ENCODE data around the gene PCARE.

PCARE gene

DNA sequence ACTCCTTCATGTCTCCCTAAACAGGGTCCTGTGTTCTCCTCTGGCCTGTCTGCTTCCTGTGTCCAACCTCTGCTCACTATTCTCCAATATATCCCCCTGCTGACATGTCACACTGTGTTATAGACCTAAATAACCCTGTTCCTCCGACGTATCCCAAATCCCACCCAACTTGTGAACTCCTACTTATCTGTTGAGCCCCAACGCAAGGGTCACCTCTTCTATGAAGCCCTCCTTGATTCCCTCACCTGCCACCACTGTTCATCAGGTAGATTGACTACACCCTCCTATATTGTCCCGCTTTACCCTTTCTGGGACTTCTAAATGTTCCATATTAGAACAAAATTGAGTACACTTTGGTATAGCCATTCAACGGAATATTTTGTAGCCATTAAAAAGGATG is 42.1 kb downstream of the PCARE start:
- no peak for DNase-seq

DNA sequence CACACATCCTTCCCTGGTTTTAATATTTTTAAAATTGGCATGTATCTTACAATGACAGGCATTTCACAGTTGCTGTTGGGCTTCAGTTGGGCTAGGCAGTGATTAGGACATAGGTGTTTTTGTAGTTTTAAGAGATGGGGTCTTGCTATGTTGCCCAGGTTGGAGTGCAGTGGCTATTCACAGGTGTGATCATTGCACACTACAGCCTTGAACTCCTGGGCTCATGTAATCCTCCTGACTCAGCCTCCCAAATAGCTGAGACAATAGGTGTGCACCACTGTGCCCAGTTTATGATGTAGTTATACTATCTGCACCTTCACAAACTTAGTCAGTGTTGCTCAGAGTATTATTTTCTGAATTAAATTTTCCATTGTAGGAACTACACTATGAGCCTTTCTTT is 43.3 kb downstream of the PCARE start:
- no peak for DNase-seq

DNA sequence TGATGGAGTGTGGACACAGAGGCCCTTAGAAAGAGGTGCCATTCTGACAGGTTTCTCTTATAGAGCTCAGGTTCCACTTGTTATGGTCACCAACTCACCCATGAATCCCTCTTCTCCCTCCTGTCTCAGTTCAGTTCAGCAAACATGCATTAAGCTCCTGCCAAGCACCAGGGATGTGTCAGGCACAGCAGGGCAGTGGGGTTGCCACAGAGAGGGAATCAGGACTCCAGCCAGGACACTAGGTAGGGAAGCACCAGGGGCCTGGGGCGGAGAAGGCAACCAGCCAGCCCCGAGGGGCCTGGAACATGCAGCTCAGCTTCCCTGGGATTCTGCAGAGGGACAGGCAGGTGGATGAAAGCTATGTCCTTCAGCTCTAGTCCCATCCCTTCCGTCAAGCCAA is 48.6 kb downstream of the PCARE start:
- DNase-seq, result no peak

DNA sequence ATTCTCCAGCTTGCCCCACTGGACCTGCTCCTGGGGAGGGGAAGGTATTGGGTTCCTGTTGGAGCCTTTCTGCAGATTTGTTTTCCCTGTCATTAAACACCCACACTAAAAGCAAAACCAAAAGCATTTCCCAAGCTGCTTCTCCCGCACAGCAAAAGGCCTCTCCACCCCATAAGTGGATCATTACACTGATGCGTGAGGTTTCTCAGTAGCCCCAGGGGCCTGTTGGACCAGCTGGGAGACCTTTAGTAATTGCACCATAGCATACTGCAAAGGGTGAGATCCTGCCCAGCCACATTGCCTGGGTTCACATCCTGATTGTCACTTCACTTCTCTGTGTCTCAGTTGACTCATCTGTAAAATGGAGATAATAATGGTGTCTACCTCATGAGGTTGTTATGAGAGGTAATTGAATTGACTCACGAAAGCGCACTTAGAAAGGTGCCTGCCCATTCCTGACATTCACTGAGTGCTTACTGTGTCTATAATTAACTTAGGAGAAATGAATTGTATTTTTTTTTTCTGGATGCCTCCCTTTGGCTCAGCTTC is 49.4 kb downstream of the PCARE start:
- DNase-seq, result no peak

DNA sequence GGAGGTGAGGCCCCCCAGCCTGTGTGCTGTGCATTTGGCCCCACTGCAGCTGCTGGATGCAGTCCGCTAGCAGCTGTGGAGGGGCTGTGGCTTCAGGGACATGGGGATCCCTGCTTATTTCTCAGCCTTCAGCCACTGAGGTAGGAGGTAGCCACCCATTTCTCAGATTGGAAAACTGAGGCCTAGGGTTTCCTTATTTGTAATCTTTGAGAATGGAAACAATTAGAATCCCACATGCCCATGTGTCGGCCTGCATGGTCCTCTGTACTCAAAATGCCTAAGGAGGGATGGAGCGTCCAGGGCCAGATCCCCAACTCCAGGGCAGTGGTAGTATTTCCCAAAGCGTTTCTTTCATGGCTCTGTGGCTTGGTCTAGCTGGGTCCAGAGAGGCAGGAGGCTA is 51.1 kb downstream of the PCARE start:
- DNase-seq, result no peak

DNA sequence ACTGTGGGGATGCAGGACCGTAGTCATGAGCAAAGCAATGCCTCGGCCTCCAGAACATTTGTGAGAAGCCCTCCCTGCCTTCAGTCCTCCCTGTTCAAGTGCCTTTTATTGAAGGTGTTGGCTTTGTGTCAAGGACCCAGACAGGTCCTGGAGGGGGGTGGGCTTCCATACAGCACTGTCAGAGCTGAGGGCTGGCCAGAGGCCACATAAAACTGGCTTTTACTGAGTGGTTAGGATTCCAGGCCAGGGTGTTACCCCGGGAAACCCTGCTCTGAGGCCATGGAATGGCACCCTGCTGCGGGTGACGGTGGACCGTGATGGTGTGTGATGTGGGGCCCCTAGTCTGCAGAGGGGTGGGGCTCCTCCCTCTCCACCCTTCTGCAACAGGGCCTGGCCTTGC is 51.6 kb downstream of the PCARE start:
- DNase-seq, result no peak

DNA sequence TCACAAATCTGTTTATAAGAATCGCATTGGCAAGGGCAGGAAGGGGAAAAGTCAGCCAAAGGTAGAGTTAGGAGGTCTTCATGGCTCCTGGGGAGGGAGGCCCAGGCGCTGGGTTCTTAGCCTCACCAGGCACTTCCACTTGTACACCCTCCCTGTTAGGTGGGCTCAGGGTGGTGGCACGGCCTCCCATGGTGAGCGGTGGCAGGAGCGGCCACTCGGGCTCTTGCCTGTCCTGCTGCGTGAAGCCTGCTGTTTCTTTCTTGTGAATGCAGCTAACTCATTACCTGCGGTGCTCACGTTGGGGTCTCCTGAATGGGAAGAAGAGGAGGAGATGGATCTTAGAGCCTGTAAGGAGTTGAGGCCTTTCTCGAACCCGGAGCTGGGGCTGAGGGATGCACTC is 52.4 kb downstream of the PCARE start:
- DNase-seq, result no peak

DNA sequence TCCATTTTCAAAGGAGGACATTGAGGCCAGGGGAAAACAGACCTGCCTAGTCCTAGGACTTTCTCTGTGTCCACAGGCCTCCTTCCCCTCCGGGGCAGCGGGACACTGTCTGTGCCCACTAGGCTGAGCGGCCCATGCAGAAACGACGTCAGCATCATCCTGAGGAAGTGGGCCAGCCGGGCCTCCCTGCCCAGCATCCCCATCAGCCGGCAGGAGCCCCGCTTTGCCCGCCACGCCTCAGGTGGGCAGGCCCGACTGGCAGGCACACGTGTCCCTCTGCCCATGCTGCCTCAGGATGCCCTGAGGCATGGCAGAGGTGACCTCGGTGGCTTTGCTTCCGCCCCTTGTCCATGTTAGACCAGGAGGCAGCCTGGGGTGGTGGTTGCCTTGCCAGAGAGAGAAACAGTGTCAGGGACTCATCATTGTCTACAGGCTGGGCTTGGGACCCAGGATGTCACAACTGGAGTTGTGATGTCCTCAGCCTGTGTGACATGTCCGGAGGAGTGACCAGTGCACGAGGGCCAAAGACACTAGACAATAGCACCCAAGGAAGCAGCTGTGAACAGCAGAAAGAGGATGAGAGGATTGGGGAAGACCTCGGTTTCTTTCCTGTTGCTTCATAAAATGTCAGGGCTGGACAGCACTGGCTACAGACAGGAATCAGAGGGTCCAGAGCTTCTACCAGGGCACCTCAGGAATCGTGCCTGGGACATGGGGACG is 56.4 kb downstream of the PCARE start:
- no peak for DNase-seq

DNA sequence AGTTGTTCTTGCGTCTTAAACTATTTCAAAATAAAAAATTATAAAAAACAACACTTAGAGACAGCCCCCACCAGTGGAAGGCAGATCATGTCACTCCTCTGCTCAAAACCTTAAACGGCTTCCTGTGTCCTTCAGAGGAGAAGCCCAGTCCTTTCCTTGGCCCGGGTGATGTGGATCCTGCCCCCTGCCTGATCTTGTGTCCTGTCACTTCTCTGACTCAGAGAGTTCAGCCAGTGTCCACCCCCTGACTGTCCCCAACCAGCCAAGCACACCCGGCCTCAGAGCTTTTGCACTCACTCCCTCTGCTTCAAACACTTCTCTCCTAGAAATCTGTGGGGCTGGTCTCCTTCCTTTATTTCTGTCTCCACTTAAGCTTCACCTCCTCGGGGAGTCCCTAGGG is 57.8 kb downstream of the PCARE start:
- no peak for DNase-seq

DNA sequence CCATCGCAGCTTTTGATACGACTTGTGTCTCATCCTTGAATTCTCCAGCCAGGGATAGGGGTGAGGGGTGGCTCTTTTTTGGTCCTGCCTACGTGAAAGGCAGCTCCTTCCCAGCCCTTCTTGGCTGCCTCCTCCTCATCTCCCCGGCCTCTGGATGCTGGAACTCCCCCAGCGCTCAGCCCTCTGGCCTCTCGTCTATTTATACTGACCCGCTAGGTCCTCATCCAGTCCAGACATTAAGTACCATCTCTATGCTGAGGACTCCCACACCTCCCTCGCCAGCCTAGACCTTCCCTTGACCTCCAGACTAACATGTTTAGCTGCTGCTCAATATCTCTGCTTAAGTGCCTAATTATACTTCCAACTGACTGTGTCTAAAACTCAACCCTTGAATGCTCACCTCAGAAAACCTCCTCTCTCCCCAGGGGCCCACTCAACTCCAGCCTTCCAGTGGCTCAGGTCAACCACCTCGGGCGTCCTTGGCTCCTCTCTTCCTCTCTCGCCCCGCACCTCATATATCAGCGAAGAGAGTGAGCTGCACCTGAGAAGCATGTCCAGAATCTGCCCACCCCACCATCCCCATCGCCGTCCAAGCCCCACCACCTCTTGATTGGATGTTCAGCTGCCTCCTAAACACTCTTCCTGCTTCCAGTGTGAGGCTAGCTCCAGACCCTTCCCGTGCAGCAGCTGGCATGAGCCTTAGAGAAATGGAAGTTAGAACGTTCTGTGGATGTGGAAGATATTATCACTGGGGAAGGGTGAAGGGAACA is 58.4 kb downstream of the PCARE start:
- DNase-seq, result no peak

DNA sequence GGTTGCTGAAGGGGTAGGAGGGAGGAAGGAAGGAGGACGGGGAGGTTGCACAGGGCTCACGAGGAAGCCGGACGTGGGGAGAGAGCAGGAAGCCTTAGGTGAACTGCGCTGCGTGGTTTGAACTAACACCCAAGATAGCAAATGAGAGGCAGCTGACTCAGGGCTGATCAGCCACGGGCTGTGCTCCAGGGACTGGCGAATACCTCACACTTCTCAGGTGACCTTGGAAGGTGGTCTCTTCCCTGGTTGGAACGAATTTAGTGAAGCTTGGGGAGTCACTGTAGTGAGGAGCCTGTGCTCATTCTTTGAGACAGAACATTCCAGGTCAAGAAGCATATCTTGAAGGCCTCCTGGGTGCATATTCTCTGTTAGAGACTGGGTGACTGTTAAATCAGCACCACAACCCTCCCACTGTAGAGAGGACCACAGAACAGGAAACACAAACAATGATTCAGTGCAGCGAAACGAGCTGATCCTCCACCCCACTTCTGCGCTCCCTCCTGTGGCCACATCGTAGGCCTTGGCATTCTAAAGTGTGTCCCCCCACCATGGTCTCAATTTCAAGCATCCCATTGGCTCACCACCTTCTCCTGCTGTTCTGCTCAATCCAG is 59.4 kb downstream of the PCARE start:
- no peak for DNase-seq

DNA sequence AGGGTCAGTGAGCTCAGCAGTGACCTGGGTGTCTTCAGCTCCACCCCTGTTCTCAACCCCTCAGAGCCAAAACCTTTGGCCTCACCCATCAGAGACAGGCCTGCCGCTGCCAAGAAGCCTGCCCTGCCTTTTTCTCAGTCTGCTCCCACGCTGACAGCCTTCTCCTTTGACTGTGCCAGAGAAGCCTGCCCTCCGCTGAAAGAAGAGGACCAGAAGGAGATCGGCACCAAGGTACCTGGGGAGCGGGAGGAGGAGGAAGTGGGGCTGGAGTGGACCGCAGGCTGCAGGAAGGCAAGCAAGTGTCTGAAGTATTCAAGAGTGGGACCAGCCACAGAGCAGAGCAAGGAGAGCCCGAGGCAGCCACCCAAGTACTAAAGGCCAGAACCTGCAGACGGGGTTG is 60.0 kb downstream of the PCARE start:
- DNase-seq, result no peak

DNA sequence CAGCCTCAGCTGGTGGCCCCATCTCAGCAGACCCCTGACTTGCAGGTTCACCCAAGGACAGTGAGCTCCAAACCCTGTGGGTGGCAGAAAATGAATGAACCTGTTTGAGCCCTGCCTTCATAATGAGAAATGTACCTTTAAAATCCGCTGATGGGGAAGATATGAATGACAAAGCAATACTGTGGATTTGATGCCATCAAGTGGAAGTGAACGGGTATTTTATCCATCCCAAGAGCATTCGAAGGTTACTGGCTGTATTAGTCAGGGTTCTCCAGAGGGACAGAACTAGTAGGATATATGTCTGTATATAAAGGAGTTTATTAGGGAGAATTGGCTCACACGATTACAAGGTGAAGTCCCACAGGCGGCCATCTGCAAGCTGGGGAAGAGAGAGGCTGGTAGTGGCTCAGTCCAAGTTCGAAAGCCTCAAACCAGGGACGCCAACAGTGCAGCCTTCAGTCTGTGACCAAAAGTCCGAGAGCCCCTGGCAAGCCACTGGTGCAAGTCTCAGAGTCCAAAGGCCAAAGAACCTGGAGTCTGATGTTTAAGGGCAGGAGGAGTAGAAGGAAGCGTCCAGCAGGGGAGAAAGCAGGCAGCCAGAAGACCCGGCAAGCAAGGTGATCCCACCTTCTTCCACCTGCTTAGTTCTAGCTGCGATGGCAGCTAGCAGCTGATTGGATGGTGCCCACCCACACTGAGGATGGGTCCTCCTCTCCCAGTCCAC is 61.1 kb downstream of the PCARE start:
- no peak for DNase-seq

DNA sequence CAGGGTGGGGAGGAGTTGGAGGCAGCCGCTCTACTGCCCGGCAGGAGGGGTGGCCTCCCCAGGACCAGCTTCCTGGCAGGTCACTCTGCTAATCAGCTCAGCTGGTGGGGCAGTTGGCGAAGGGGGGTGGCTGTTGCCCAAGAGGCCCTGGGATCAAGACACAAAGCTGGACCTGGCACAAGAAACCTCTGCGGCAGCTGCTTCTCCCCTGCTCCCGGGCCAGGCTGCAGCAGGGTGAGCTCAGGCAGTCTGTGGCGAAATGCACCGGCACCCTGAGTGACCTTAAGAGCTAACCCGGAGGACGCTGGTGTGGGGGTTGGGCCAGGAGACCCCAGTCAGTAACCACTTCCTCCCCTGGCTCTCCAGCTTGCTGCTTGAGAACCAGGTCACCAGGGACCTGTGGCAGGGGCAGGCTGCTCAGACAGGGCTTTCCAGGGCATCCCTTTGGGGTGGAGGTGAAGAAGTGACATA is 62.1 kb downstream of the PCARE start:
- DNase-seq, result no peak
